Common myeloid progenitor, CD34-positive (primary cell): ENCODE results near the gene PLEKHA6.

Source experiments
- CTCF ChIA-PET: fragments of 350-600 bp; sonication (Branson Sonifier 250); formaldehyde crosslinking; loops from one replicate; lab custom pipeline; 2021; ENCODE audit warnings: antibody characterized with exemption; lab: Charles Lee
- POLR2A ChIA-PET: fragments of 350-600 bp; sonication (Branson Sonifier 250); formaldehyde crosslinking; loops from one replicate; lab custom pipeline; 2021; ENCODE audit warnings: antibody characterized with exemption; lab: Charles Lee
- DNase-seq, 3 donors: peaks; one replicate each; pipeline versions ENCODE4 v3.0.0 to v3.0.0-alpha.2; 2013
- H3K27ac ChIP-seq, 2 experiments: 1 replicate in 1 of 2; 2 replicates in 1 of 2; pipeline ENCODE4 v1.7.0; 2013; ENCODE audit warnings: inconsistent platforms in 2 of 2, low read length in 2 of 2, mild to moderate bottlenecking in 2 of 2, low read depth in 1 of 2, moderate library complexity in 1 of 2; ENCODE audit not compliant: severe bottlenecking in 2 of 2, insufficient read depth in 1 of 2, poor library complexity in 1 of 2
- H3K27me3 ChIP-seq, 5 experiments: replicated peaks in 2 of 5; 1 replicate in 3 of 5; 2 replicates in 2 of 5; pipeline versions ENCODE4 v1.6.1 to v1.7.0; 2013; ENCODE audit warnings: low read length in 4 of 5, mild to moderate bottlenecking in 2 of 5, moderate library complexity in 2 of 5, inconsistent platforms in 1 of 5; ENCODE audit not compliant: insufficient read depth in 5 of 5, control insufficient read depth in 4 of 5
- H3K36me3 ChIP-seq, 4 experiments: 1 replicate in 2 of 4; 2 replicates in 2 of 4; pipeline versions ENCODE4 v1.6.1 to v1.7.0; 2013; ENCODE audit warnings: low read length in 3 of 4, control low read depth in 1 of 4, mild to moderate bottlenecking in 1 of 4; ENCODE audit not compliant: control insufficient read depth in 4 of 4, insufficient read depth in 4 of 4
- H3K4me1 ChIP-seq, 4 experiments: 1 replicate in 3 of 4; 2 replicates in 1 of 4; pipeline versions ENCODE4 v1.6.1 to v1.7.1; 2013; ENCODE audit warnings: low read length in 3 of 4, mild to moderate bottlenecking in 3 of 4, control low read depth in 1 of 4, inconsistent platforms in 1 of 4, moderate library complexity in 1 of 4; ENCODE audit not compliant: control insufficient read depth in 4 of 4, insufficient read depth in 4 of 4; ENCODE audit errors: control extremely low read depth in 1 of 4
- H3K4me3 ChIP-seq, 7 experiments: 1 replicate in 4 of 7; 2 replicates in 3 of 7; pipeline versions ENCODE4 v1.5.1 to v1.7.0; 2013; ENCODE audit warnings: mild to moderate bottlenecking in 7 of 7, low read length in 6 of 7, moderate library complexity in 6 of 7, inconsistent platforms in 2 of 7, low read depth in 2 of 7, control low read depth in 1 of 7; ENCODE audit not compliant: insufficient read depth in 4 of 7, control insufficient read depth in 1 of 7; ENCODE audit errors: extremely low read depth in 1 of 7
- H3K9me3 ChIP-seq, 5 experiments: 1 replicate in 4 of 5; 2 replicates in 1 of 5; pipeline versions ENCODE4 v1.6.1 to v1.7.1; 2013; ENCODE audit warnings: low read length in 4 of 5, mild to moderate bottlenecking in 2 of 5, inconsistent platforms in 1 of 5, low read depth in 1 of 5, moderate library complexity in 1 of 5; ENCODE audit not compliant: control insufficient read depth in 4 of 5, insufficient read depth in 2 of 5; ENCODE audit errors: control extremely low read depth in 1 of 5
- whole genome bisulfite sequencing: methylation state at CpG from one replicate; pipeline ENCODE4 v1.1.5; 2013; ENCODE audit not compliant: insufficient coverage; 5-methylcytosine and 5-hydroxymethylcytosine counted together

Gene PLEKHA6

GRCh38 chr1:204277563-204278219, 82.0 kb downstream of the PLEKHA6 start:
- no peak for DNase-seq
- WGBS: 100% methylated on average over 8 of the region's 14 CpGs
- Histone ChIP-seq H3K27me3 (no peaks in the 10 kb centered on the region), H3K4me3 (no peak overlapping the region), H3K36me3 (no peaks in the 10 kb centered on the region), H3K27ac (no peak overlapping the region), H3K9me3 (no peaks in the 10 kb centered on the region), H3K4me1 (peaks cover 11 to 60% (median 46%) of the 10 kb centered on the region in 4 experiments)
- CTCF ChIA-PET: interaction anchor here (0.7 to 10.2 kb wide), 8 partner anchors 10 to 89 kb away, joined by 3 to 79 read pairs (median 4); partner anchors contain the start of genes GOLT1A and PLEKHA6
- POLR2A ChIA-PET: no interaction called here

- CTCF ChIA-PET: interaction anchor here (1.1 to 10.2 kb wide), 5 partner anchors 12 to 86 kb away, joined by 3 to 79 read pairs (median 4); partner anchors contain the start of gene PLEKHA6
- H3K27ac ChIP-seq: no peak overlapping the region
- 93% methylated on average over 8 of the region's 9 CpGs for WGBS
- no peak overlapping the region for H3K4me3 ChIP-seq
- no peaks in the 10 kb centered on the region for H3K36me3 ChIP-seq
- H3K9me3 ChIP-seq: no peaks in the 10 kb centered on the region
- POLR2A ChIA-PET: interaction anchor here (0.5 kb wide), 1 partner anchor 11 kb away, joined by 3 read pairs; no protein-coding TSS in a partner anchor
- no peak for DNase-seq
- no peaks in the 10 kb centered on the region for H3K27me3 ChIP-seq
- peaks cover 13 to 73% (median 62%) of the 10 kb centered on the region in 4 experiments for H3K4me1 ChIP-seq
These were observed 83.9 kb downstream of the PLEKHA6 start for GRCh38 chr1:204275695-204276370.

GRCh38 chr1:204274446-204274845, 85.3 kb downstream of the PLEKHA6 start:
- 17% methylated on average over 2 of the region's 2 CpGs for WGBS
- ChIA-PET POLR2A (no interaction called here), CTCF (interaction anchor here (1.1 to 6.4 kb wide), 6 partner anchors 9 to 89 kb away, joined by 3 to 32 read pairs (median 4); partner anchors contain the start of gene PLEKHA6)
- H3K9me3 ChIP-seq: no peaks in the 10 kb centered on the region
- no peaks in the 10 kb centered on the region for H3K27me3 ChIP-seq
- no peak overlapping the region for H3K27ac ChIP-seq
- H3K4me1 ChIP-seq: peaks cover 13 to 72% (median 63%) of the 10 kb centered on the region in 4 experiments
- peak in 2 of 3 donors; percentile 76 to 82 for DNase-seq
- H3K4me3 ChIP-seq: peak overlapping the region in 2 of 7 experiments; percentile 1 to 18
- no peaks in the 10 kb centered on the region for H3K36me3 ChIP-seq

- no peaks in the 10 kb centered on the region for H3K27me3 ChIP-seq
- POLR2A ChIA-PET: interaction anchor here (0.6 kb wide), 1 partner anchor 130 kb away, joined by 3 read pairs; no protein-coding TSS in a partner anchor
- H3K4me1 ChIP-seq: peaks cover 2 to 56% (median 48%) of the 10 kb centered on the region in 4 experiments
- CTCF ChIA-PET: interaction anchor here (0.6 to 6.4 kb wide), 9 partner anchors 11 to 117 kb away, joined by 3 to 32 read pairs (median 3); no protein-coding TSS in a partner anchor
- peak in 2 of 3 donors; percentile 59 to 75 for DNase-seq
- H3K27ac ChIP-seq: peak overlapping the region in 1 of 2 experiments; percentile 8
- H3K4me3 ChIP-seq: peak overlapping the region in 4 of 7 experiments; percentile 27 to 51 (median 28)
- H3K36me3 ChIP-seq: no peaks in the 10 kb centered on the region
- 0% methylated on average over 1 of the region's 1 CpG for WGBS
- no peaks in the 10 kb centered on the region for H3K9me3 ChIP-seq
These were observed 87.2 kb downstream of the PLEKHA6 start for GRCh38 chr1:204272505-204272904.

GRCh38 chr1:204271970-204272369, 87.8 kb downstream of the PLEKHA6 start:
- DNase-seq: no peak
- WGBS: 60% methylated on average over 5 of the region's 6 CpGs
- H3K36me3 ChIP-seq: no peaks in the 10 kb centered on the region
- H3K4me3 ChIP-seq: peak overlapping the region in 4 of 7 experiments; percentile 3 to 51 (median 28)
- H3K9me3 ChIP-seq: no peaks in the 10 kb centered on the region
- ChIA-PET POLR2A (interaction anchor here (0.6 kb wide), 1 partner anchor 131 kb away, joined by 3 read pairs; no protein-coding TSS in a partner anchor), CTCF (interaction anchor here (0.6 to 6.4 kb wide), 7 partner anchors 11 to 118 kb away, joined by 3 to 32 read pairs (median 5); no protein-coding TSS in a partner anchor)
- peak overlapping the region in 1 of 2 experiments; percentile 8 for H3K27ac ChIP-seq
- no peaks in the 10 kb centered on the region for H3K27me3 ChIP-seq
- peaks cover 2 to 56% (median 48%) of the 10 kb centered on the region in 4 experiments for H3K4me1 ChIP-seq

GRCh38 chr1:204268101-204268500, 91.6 kb downstream of the PLEKHA6 start:
- WGBS: 90% methylated on average over 9 of the region's 9 CpGs
- CTCF ChIA-PET: interaction anchor here (1.0 to 15.5 kb wide), 7 partner anchors 8 to 94 kb away, joined by 3 to 314 read pairs (median 3); partner anchors contain the start of gene PLEKHA6

More at GRCh38 chr1:204268101-204268500, 91.6 kb downstream of the PLEKHA6 start:
- POLR2A ChIA-PET: no interaction called here
- Histone ChIP-seq H3K36me3 (no peaks in the 10 kb centered on the region), H3K9me3 (no peaks in the 10 kb centered on the region), H3K4me1 (peaks cover 2 to 26% (median 20%) of the 10 kb centered on the region in 4 experiments), H3K27ac (no peak overlapping the region), H3K27me3 (no peaks in the 10 kb centered on the region), H3K4me3 (no peak overlapping the region)
- DNase-seq: no peak
